GM18502 (cell line): Measurements from ENCODE around the gene ABCC11.

Source experiments
- ATAC-seq: cut with Tn5 transposase; IDR thresholded peaks from one replicate; pipeline ENCODE4 v1.9.1; 2021; ENCODE audit warnings: mild to moderate bottlenecking; ENCODE audit not compliant: unreplicated experiment, poor library complexity

ABCC11 gene

DNA sequence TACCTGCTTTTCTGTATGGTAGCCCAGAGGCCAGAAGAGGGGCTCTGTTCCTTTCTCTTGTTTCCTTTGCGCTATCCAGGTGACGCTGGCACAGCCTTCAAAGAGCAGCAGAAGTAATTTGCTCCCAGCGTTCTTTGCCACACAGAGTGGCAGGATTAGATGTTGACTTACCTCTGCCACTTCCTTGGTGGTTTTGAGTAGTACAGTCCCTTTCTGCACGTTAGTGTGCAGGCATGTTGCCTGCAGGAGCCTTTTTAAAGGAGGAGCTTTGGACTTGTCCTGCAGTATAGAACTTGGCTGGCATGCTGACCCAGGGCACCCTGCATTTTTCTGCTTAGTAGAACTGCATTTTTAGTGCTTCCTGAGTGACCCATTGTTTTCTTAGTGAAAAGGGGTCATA lies at the start of gene ABCC11:
Gene ABCC11 (minus strand): TSS at position 229 of the 400 bp plus-strand sequence. CDS start 15,618 bp downstream, outside the sequence.
- ATAC-seq = no peak

- ATAC-seq = no peak
These were observed 48.3 kb upstream of the ABCC11 start for GRCh38 chr16:48295488-48296281.

- no peak for ATAC-seq
These were observed 47.4 kb upstream of the ABCC11 start for GRCh38 chr16:48294724-48295123.

DNA sequence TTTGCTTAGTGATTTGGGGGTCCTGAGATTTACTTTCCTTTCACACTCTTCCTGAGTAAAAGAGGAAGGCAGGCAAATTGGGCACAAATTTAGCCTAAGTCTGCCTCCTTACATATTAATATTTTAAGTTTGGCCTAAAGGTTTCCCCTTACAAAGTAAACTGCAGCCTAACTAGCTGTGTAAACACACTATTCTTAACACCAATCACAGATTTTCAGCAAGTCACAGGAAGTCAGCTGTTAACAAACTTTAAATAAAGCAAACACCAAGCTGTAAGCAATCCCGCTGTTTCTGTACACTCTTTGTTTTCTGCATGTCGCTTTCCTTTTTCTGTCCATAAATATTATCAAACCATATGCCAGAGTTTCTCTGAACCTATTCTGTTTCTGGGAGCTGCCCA lies 45.1 kb upstream of the ABCC11 start:
- ATAC-seq = no peak

- ATAC-seq = no peak
These were observed 44.4 kb upstream of the ABCC11 start for GRCh38 chr16:48291754-48292153.

GRCh38 chr16:48291303-48291702 lies 44.0 kb upstream of the ABCC11 start:
- no peak for ATAC-seq

DNA sequence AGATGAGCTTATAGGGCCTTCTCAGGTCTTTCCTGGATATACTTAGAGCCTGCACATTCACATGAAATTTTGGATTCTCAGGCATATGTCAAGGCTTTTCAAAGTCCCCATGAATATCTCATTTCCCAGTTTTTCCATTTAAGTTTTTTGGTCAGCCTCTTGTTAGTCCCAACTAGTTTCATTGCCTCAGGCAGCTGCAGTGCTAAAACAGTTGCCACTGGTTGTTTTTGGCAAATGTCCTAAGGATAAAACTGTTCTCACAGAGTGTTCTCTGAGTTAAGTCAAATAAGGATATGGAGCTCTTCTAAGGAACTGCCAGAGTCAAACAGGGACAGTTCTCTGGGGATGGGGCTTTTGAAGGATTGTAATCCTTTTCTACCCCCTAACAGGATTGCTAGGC lies 39.9 kb upstream of the ABCC11 start:
- ATAC-seq = no peak

DNA sequence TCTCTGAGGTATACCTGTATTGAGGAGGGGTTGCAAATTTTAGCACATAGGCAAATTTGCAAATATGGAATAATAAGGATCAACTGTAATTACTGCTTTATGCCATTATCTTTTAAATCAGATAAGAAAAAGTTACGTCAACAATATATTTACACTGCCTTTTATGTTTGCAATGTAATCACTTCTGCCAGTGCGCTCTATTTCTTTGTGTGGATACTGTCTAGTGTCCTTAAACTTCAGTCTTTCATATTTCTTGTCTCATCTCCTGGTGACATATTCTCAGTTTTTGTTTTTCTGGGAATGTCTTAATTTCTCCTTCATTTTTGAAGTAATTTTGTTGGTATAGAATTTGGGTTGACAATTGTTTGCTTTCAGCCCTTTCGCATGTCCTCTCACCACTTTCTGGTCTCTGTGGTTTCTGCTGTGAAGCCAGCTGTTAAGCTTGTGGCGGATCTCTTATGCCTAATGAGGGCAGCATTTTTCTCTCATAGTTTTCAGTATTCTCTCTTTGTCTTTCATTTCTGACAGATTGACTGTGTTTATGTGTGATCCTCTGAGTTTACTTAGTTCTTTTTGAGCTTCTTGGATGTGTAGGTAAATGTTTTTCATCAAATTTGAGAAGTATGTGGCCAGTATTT lies 37.6 kb upstream of the ABCC11 start:
- ATAC-seq = peak; percentile 57

GRCh38 chr16:48282636-48283263 lies 35.4 kb upstream of the ABCC11 start:
- ATAC-seq = no peak

DNA sequence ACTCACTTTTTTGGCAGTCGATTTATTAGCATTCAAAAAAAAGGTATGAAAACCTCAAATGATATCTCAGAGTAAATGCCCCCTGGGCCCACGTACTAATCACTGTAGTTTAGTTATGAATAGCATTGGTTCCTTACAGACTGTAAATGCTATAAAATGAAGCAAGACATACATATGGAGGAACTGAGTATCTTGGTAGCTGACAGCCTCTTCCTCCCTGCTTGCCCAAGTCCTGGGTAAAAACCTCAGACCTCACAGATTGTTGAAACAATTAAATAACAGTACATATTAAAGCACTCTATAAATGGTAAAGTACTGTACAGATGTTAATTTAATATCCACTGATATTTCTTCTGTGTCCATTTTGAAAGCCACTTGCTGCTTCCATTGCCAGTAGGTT lies 33.2 kb upstream of the ABCC11 start:
- no peak for ATAC-seq

DNA sequence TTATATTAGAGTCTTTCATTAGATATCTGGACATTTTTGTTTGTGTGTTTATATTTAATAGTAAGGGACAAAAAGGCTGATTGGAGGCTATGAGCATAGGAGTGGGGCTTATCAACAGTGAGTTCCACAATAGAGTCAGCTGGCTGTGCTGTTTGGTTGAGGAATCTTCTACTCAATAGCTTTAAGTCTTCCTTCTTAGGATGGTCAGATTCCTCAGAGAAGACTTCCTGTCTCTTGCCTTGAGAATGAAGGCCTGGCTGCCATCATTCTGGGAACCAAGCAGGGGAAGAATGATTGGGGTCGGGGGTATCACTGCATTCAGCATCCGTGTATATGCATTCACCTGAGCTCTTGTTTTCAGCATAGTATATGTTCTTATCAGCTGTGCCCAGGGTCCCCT lies 31.9 kb upstream of the ABCC11 start:
- no peak for ATAC-seq

DNA sequence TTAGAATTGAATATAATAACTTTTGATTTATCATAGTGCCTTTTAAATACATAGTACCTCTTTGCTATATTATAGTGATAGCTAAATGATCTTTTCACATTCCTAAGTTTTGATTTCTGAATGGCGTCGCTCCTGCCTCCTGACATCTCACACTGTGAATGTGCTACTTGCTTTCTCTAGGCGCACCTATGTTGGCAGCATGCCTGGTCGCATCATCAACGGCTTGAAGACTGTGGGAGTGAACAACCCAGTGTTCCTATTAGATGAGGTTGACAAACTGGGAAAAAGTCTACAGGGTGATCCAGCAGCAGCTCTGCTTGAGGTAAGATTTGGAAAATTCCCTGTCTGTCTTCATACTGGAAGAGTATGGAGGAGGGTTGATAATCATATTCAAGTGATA lies 29.8 kb upstream of the ABCC11 start:
- ATAC-seq = no peak

GRCh38 chr16:48276102-48276501 lies 28.8 kb upstream of the ABCC11 start:
- ATAC-seq = no peak

- ATAC-seq = no peak
These were observed 27.1 kb upstream of the ABCC11 start for GRCh38 chr16:48274476-48274875.

GRCh38 chr16:48272837-48273421 lies 25.6 kb upstream of the ABCC11 start:
- no peak for ATAC-seq

- ATAC-seq = no peak
These were observed 24.4 kb upstream of the ABCC11 start for GRCh38 chr16:48271728-48272127.

DNA sequence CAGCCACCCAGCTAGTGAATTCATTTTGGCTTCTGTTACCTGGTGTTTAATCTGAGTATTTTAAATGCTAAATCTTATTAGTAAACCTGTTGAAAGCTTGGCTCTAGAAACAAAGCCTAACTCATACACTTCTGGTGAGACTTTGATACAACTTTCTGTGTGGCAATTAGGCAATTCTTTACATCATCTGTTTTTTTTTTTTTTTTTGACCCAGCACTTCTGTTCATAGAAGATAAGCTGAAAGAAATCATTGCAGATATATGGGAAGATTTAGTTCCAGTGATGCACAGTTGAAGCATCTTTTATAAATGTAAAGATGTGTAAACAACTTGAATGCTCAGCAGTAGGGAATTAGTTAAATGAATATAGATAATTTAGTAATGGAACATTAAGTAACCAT lies 21.7 kb upstream of the ABCC11 start:
- ATAC-seq = no peak

GRCh38 chr16:48262631-48263030 lies 15.3 kb upstream of the ABCC11 start:
- no peak for ATAC-seq

DNA sequence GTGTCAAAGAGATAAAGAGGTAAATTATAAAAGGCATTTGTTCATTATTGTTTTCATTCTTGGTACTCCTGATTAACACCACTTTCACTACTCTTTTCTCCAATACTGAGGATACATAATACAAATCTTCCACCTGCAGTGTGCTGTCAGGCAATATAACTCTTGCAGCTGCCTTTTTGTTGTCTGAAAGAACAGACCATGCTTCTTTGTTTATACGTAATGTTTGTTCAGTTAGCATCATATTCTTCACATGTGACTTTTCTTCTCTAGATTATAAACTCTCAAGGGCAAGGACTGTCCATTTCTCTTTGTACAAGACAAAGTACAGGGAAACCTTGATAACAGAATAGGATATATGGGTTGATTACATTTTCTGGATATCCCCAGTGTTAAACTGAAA lies 14.2 kb upstream of the ABCC11 start:
- ATAC-seq = no peak

GRCh38 chr16:48256579-48257177 lies 9.3 kb upstream of the ABCC11 start:
- ATAC-seq = no peak

- ATAC-seq = no peak
These were observed 4.7 kb upstream of the ABCC11 start for GRCh38 chr16:48252013-48252412.
